ENCODE data around the gene HSPB7. TPM values are rescaled to one million over a fixed set of nuclear protein-coding genes. Genes with fewer than 3 reads are reported as not detected.
A peak's percentile ranks its signal among the peaks of the same experiment; 100 is the strongest.

Gene HSPB7
- total and polyA plus RNA-seq, 2 of the 8 experiments (the other 6 are each of a cell fraction or from before 2014, with no cell fraction given), result not detected

DNA sequence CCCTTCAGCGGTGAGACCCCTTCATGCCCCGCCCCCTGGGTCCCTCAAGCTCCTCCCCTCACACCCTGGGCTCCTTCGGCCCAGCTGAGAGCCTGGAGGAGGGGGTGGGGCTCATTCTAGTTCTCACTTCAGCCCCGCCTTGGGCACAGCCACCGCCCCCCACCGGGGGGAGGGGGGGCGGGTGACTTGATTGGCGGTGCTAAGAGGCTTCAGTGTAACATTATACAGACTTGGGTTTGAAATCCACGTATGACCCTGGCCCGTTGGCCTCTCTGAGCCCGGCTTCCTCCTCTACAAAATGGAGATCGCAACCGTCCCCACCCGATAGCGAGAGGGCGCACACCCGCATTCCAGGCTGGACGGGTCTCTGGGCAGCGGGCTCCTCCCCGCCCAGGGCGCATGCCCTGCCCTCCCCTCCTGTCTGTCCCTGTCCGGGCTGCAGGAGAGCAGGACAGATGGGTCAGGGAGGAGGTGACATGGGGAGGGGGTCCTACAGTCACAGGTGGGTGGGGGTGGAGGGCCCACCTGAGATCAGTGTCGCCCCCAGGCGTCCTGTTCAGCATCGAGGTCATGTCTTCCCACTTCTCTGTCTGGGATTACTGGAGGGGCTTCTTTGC, 30.8 kb upstream of the HSPB7 start:
- Histone ChIP-seq H3K79me1 (ENCODE audit: low read depth, low read length) (no peaks in the 10 kb centered on the region), H2BK20ac (ENCODE audit: low read length) (0 out of 2 replicates have a peak overlapping the region, but pooled peaks have one; percentile 48), H3K56ac (replicated peaks; ENCODE audit: insufficient read length, low read depth, low read length) (peak overlapping the region; percentile 77), H4K20me1 (replicated peaks in 1 of 2; ENCODE audit: control insufficient read depth in 1 of 2, insufficient read depth in 2 of 2, low read length in 2 of 2) (no peaks in the 10 kb centered on the region), H3K23me2 (ENCODE audit: low read depth, low read length) (peaks cover 4% of the 10 kb centered on the region), H2BK5ac (ENCODE audit: low read depth, low read length) (peak overlapping the region; percentile 83), H3K18ac (ENCODE audit: extremely low read depth, low read length) (peak overlapping the region; percentile 71), H3K36me3 (ENCODE audit: control insufficient read depth in 2 of 4, insufficient read depth in 4 of 4, low read length in 3 of 4) (no peaks in the 10 kb centered on the region), H3K79me2 (ENCODE audit: control insufficient read depth in 1 of 2, insufficient read depth in 2 of 2, low read length in 2 of 2) (no peaks in the 10 kb centered on the region), H3K27me3 (replicated peaks in 1 of 4; ENCODE audit: control insufficient read depth in 3 of 4, extremely low read depth in 1 of 4, insufficient read depth in 3 of 4, low read length in 3 of 4) (peaks cover 0 to 6% (median 0%) of the 10 kb centered on the region in 4 experiments; a peak in 1 of 7 replicates), H3K27ac (ENCODE audit: low read depth, low read length) (peak overlapping the region; percentile 45; the same call in 1 of the 2 replicates), H2BK15ac (ENCODE audit: low read length) (0 out of 2 replicates have a peak overlapping the region, but pooled peaks have one; percentile 46), H2BK12ac (ENCODE audit: low read depth, low read length) (0 out of 2 replicates have a peak overlapping the region, but pooled peaks have one; percentile 39), H4K91ac (replicated peaks; ENCODE audit: insufficient read length, low read length) (no peak overlapping the region), H3K23ac (ENCODE audit: insufficient read length) (no peak overlapping the region), H4K8ac (ENCODE audit: extremely low read depth, insufficient read depth, low read length) (0 out of 2 replicates have a peak overlapping the region, but pooled peaks have one; percentile 85), H3K9ac (replicated peaks in 1 of 4; ENCODE audit: extremely low read depth in 1 of 4, low read depth in 3 of 4, low read length in 3 of 4) (peak overlapping the region in 3 of 4 experiments; percentile 56 to 68 (median 60); a peak in 6 of 7 replicates), H3K4me2 (ENCODE audit: insufficient read depth in 1 of 2, low read depth in 2 of 2, low read length in 2 of 2) (peak overlapping the region; percentile 81 to 88), H2BK120ac (replicated peaks; ENCODE audit: low read depth, low read length) (peak overlapping the region; percentile 94), H2AK5ac (ENCODE audit: low read depth, low read length) (no peak overlapping the region), H3K4me3 (ENCODE audit: extremely low read depth in 1 of 4, insufficient read depth in 2 of 4, low read depth in 3 of 4, low read length in 4 of 4) (peak overlapping the region; percentile 58 to 68 (median 67)), H3K14ac (ENCODE audit: insufficient read length) (no peak overlapping the region), H2AFZ (ENCODE audit: low read length) (0 out of 2 replicates have a peak overlapping the region, but pooled peaks have one; percentile 89), H3K9me3 (ENCODE audit: insufficient read depth in 2 of 2, low read depth in 1 of 2, low read length in 1 of 2) (no peaks in the 10 kb centered on the region), H4K5ac (ENCODE audit: insufficient read length, low read depth, low read length) (peak overlapping the region; percentile 90), H3K4me1 (replicated peaks in 1 of 4; ENCODE audit: control insufficient read depth in 3 of 4, insufficient read depth in 4 of 4, low read length in 3 of 4) (peaks cover 0 to 22% (median 5%) of the 10 kb centered on the region in 4 experiments; a peak in 6 of 7 replicates), H3K4ac (replicated peaks; ENCODE audit: insufficient read length, low read depth, low read length) (peak overlapping the region; percentile 53)
- FAIRE-seq (no peak), DNase-seq (ENCODE audit: low read depth in 1 of 2, low spot score in 2 of 2) (peak; percentile 75 to 97)
- WGBS, 2 experiments (ENCODE audit: extremely low coverage in 1 of 2, insufficient coverage in 1 of 2, insufficient read length in 1 of 2, insufficient replicate concordance in 2 of 2, low coverage in 1 of 2, low lambda C conversion rate in 2 of 2, missing lambda C conversion rate in 1 of 2), result 6% methylated on average over 15 of the region's 25 CpGs; no CpG with 5 or more reads in 1 of the 2 experiments
- POLR2A ChIA-PET (ENCODE audit: partially characterized antibody), result interaction anchor here (0.8 to 0.9 kb wide), 2 partner anchors 25 to 35 kb away, joined by 3 to 4 read pairs; no protein-coding TSS in a partner anchor
- CTCF ChIA-PET (ENCODE audit: partially characterized antibody), result interaction anchor here (0.7 to 5.6 kb wide), 3 partner anchors 12 to 40 kb away, joined by 3 to 41 read pairs (median 7); partner anchors contain the start of gene HSPB7
- TF ChIP-seq TEAD4 (IDR thresholded peaks at IDR 0.05; ENCODE audit: low read depth, low read length), result peak; percentile 95
- no peak for TF ChIP-seq SUZ12 (IDR thresholded peaks at IDR 0.05; ENCODE audit: low read length)
- peak; percentile 48 for TF ChIP-seq ASH2L (IDR thresholded peaks at IDR 0.05; ENCODE audit: low read length)
- no peak for TF ChIP-seq BRCA1 (IDR thresholded peaks at IDR 0.05; ENCODE audit: low read depth, low read length)
- TF ChIP-seq TAF7 (optimal IDR thresholded peaks at IDR 0.05; ENCODE audit: borderline replicate concordance, low read depth, low read length), result no peak
- TF ChIP-seq CTCF (IDR thresholded peaks at IDR 0.05; ENCODE audit: control extremely low read depth in 1 of 3, insufficient read depth in 1 of 3, low read depth in 1 of 3, low read length in 3 of 3), result peak in 2 of 3 experiments; percentile 10 to 44; a peak in 2 of 4 replicates
- TF ChIP-seq, protein P1, sequence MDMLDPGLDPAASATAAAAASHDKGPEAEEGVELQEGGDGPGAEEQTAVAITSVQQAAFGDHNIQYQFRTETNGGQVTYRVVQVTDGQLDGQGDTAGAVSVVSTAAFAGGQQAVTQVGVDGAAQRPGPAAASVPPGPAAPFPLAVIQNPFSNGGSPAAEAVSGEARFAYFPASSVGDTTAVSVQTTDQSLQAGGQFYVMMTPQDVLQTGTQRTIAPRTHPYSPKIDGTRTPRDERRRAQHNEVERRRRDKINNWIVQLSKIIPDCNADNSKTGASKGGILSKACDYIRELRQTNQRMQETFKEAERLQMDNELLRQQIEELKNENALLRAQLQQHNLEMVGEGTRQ (IDR thresholded peaks at IDR 0.05; ENCODE audit: low read length), result no peak
- peak; percentile 72; the same call in 1 of the 2 replicates for TF ChIP-seq YY1 (IDR thresholded peaks at IDR 0.05; ENCODE audit: low read depth, low read length)
